Uterus (tissue), 4 donors: ENCODE measurements around the gene SEC22A. TPM values are rescaled to one million over a fixed set of nuclear protein-coding genes. Genes with fewer than 3 reads are reported as not detected.

Source experiments
- DNase-seq, 2 donors: peaks; one replicate each; pipeline ENCODE4 v3.0.0-alpha.2; 2019 to 2020
- H3K27ac ChIP-seq, 2 donors: fragments of 200-600 bp; sonication (generic); 1 replicate in 1 of 2; 2 replicates in 1 of 2; pipeline ENCODE4 v1.5.1; 2016 to 2018
- H3K27me3 ChIP-seq, 2 donors: fragments of 200-600 bp; sonication (generic); one replicate each; pipeline ENCODE4 v1.5.1; 2018 to 2019; ENCODE audit warnings: control low read depth in 1 of 2
- H3K36me3 ChIP-seq, 2 donors: fragments of 200-600 bp; sonication (generic); one replicate each; pipeline ENCODE4 v1.5.1; 2019; ENCODE audit warnings: control low read depth in 1 of 2
- H3K4me1 ChIP-seq, 2 donors: fragments of 200-600 bp; sonication (generic); one replicate each; pipeline ENCODE4 v1.5.1; 2018 to 2019; ENCODE audit warnings: control low read depth in 1 of 2
- H3K4me3 ChIP-seq, 2 donors: fragments of 200-600 bp; sonication (generic); 1 replicate in 1 of 2; 2 replicates in 1 of 2; pipeline ENCODE4 v1.5.1; 2018 to 2019; ENCODE audit warnings: mild to moderate bottlenecking in 1 of 2
- H3K9me3 ChIP-seq, 2 donors: fragments of 200-600 bp; sonication (generic); one replicate each; pipeline ENCODE4 v1.5.1; 2019; ENCODE audit warnings: control low read depth in 1 of 2
- CTCF ChIP-seq, 4 experiments: fragments of 200-600 bp in 2 of 4; fragments of 450-650 bp in 2 of 4; sonication (generic) in 2 of 4; IDR thresholded peaks; one replicate each; pipeline ENCODE4 v1.5.1; 2016 to 2019; ENCODE audit warnings: antibody characterized with exemption in 4 of 4, mild to moderate bottlenecking in 2 of 4, moderate library complexity in 1 of 4
- POLR2A ChIP-seq, 2 donors: fragments of 450-650 bp; IDR thresholded peaks; one replicate each; pipeline ENCODE4 v1.6.1; 2016; ENCODE audit warnings: antibody characterized with exemption in 2 of 2, mild to moderate bottlenecking in 1 of 2, moderate library complexity in 1 of 2
- intact Hi-C: fragments of 100-400 bp; cut with DNase I; formaldehyde crosslinking; loops from one replicate; pipeline ENCODE4 v1.15.1; 2023; ENCODE audit warnings: low total_unique reads
- total RNA-seq, 4 donors: library from RNA; depleted of rRNA in 3 of 4; stranded (reverse); fragments of >200 nt in 3 of 4; gene quantifications; one replicate each; pipeline versions ENCODE4 v1.1.0 to v1.2.4, GENCODE V29; 2014 to 2023
- donor health status: DM: yes; HTN: yes; CAD: no.

Gene SEC22A
- total RNA-seq, 4 donors from 2014 or later = 14.9 to 103 (median 35.6) TPM

GRCh38 chr3:123271466-123272159, 69.9 kb downstream of the SEC22A start:
- Histone ChIP-seq H3K9me3 (no peaks in the 10 kb centered on the region), H3K27me3 (no peaks in the 10 kb centered on the region), H3K27ac (peak overlapping the region in 1 of 2 donors; percentile 37), H3K36me3 (no peaks in the 10 kb centered on the region), H3K4me1 (peaks cover 0 to 4% of the 10 kb centered on the region in 2 donors), H3K4me3 (no peak overlapping the region)
- peak; percentile 54 to 65 for DNase-seq
- TF ChIP-seq POLR2A (IDR thresholded peaks at IDR 0.05) = no peak
- TF ChIP-seq CTCF (IDR thresholded peaks at IDR 0.05) = no peak
- intact Hi-C loops = no loop called here

GRCh38 chr3:123272547-123272946, 70.8 kb downstream of the SEC22A start:
- H3K36me3 ChIP-seq = no peaks in the 10 kb centered on the region
- H3K4me3 ChIP-seq = no peak overlapping the region
- no peak for DNase-seq
- no peaks in the 10 kb centered on the region for H3K9me3 ChIP-seq
- H3K4me1 ChIP-seq = peaks cover 0 to 4% of the 10 kb centered on the region in 2 donors
- intact Hi-C loops = no loop called here
- H3K27ac ChIP-seq = no peak overlapping the region
- TF ChIP-seq POLR2A (IDR thresholded peaks at IDR 0.05) (no peak), CTCF (IDR thresholded peaks at IDR 0.05) (no peak)
- no peaks in the 10 kb centered on the region for H3K27me3 ChIP-seq

GRCh38 chr3:123275691-123276090, 73.9 kb downstream of the SEC22A start:
- H3K4me3 ChIP-seq = no peak overlapping the region
- intact Hi-C loops = no loop called here

GRCh38 chr3:123276346-123277006, 74.7 kb downstream of the SEC22A start:
- no peaks in the 10 kb centered on the region for H3K36me3 ChIP-seq
- no peak overlapping the region for H3K4me3 ChIP-seq
- H3K27me3 ChIP-seq = no peaks in the 10 kb centered on the region
- no peak for DNase-seq
- no peaks in the 10 kb centered on the region for H3K9me3 ChIP-seq
- TF ChIP-seq CTCF (IDR thresholded peaks at IDR 0.05) (no peak), POLR2A (IDR thresholded peaks at IDR 0.05) (no peak)
- peaks cover 0 to 4% of the 10 kb centered on the region in 2 donors for H3K4me1 ChIP-seq
- no peak overlapping the region for H3K27ac ChIP-seq
- intact Hi-C loops = no loop called here

More at GRCh38 chr3:123275691-123276090, 73.9 kb downstream of the SEC22A start:
- H3K27me3 ChIP-seq = no peaks in the 10 kb centered on the region
- no peak overlapping the region for H3K27ac ChIP-seq
- no peaks in the 10 kb centered on the region for H3K9me3 ChIP-seq
- no peak for DNase-seq
- no peak for TF ChIP-seq POLR2A (IDR thresholded peaks at IDR 0.05)
- no peak for TF ChIP-seq CTCF (IDR thresholded peaks at IDR 0.05)
- peaks cover 0 to 4% of the 10 kb centered on the region in 2 donors for H3K4me1 ChIP-seq
- no peaks in the 10 kb centered on the region for H3K36me3 ChIP-seq

- Histone ChIP-seq H3K4me3 (no peak overlapping the region), H3K4me1 (peaks cover 0 to 4% of the 10 kb centered on the region in 2 donors), H3K9me3 (no peaks in the 10 kb centered on the region), H3K27me3 (no peaks in the 10 kb centered on the region), H3K36me3 (no peaks in the 10 kb centered on the region), H3K27ac (no peak overlapping the region)
- TF ChIP-seq POLR2A (IDR thresholded peaks at IDR 0.05) (no peak), CTCF (IDR thresholded peaks at IDR 0.05) (no peak)
- DNase-seq = no peak
- intact Hi-C loops = no loop called here
Measured at GRCh38 chr3:123277106-123277505, 75.4 kb downstream of the SEC22A start.
